CD4-positive, alpha-beta T cell treated with Interleukin-1 beta for 1 hour (primary cell): Measurements from ENCODE around the gene PCDHA5.
"Not testable (repeated sequence)": the region's sequence is repeated elsewhere in the genome, so short reads cannot be mapped to it uniquely, and the experiment has no call there.

Experiments used
- DNase-seq, 2 donors: peaks; one replicate each; pipeline ENCODE4 v3.0.0-alpha.2; 2020 to 2022

The PCDHA5 gene

DNA sequence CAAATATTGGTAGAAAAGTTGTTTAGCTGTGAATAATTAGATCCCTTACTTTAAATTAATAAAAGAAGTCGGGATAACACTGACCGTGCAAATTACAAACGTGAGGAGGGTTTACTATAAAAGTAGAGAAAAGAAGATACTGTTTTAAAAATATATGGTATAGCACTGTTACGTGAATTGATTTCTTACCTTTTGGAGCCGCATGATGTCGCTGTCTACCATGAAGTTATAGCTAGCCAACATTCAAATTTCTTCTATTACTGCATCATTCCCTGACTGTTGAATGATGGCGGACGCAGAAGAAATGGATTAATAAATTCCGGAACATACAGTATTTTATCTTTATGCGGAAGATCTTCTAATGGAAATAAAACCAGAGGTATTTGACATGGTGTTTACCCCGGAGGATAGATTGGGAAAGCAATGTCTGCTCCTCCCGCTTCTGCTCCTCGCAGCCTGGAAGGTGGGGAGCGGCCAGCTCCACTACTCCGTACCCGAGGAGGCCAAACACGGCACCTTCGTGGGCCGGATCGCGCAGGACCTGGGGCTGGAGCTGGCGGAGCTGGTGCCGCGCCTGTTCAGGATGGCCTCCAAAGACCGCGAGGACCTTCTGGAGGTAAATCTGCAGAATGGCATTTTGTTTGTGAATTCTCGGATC is 6.4 kb downstream of the PCDHA5 start, which contains the start of gene PCDHA6:
Gene PCDHA6, plus strand, starts transcription at position 257 of the 658 bp plus-strand sequence. Its CDS starts 132 bp downstream, at position 389.
- no peak for DNase-seq

- no peak for DNase-seq
Observed at GRCh38 chr5:140828362-140828737, 6.9 kb downstream of the PCDHA5 start.

- not testable (repeated sequence) for DNase-seq
Observed at GRCh38 chr5:140829511-140830501, 8.4 kb downstream of the PCDHA5 start.

DNA sequence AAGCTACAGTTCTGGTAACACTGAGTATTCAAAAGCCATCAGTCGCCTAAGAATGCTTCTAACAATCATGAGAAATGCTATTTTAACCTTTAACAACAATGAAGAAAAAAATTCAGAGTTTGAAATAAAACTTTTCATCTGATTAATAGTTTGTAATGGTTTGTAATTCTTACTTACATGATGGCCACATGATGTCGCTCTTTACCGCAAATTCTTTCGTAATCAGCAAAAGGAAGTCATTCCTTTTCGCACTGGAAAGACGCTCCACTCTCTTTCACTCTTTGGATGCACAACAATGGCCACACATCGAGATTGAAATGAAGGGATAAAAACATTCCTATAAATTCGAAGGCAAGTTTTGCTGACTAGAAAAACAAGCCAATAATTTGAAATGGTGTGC is 12.6 kb downstream of the PCDHA5 start, which contains the start of gene PCDHA7:
Gene PCDHA7, plus strand, starts transcription at position 277 of the 400 bp plus-strand sequence. Its CDS starts 115 bp downstream, at position 392.
- DNase-seq = no peak

GRCh38 chr5:140834439-140835008 is 13.1 kb downstream of the PCDHA5 start:
- not testable (repeated sequence) for DNase-seq

GRCh38 chr5:140835622-140836510 is 14.5 kb downstream of the PCDHA5 start:
- DNase-seq = no peak

DNA sequence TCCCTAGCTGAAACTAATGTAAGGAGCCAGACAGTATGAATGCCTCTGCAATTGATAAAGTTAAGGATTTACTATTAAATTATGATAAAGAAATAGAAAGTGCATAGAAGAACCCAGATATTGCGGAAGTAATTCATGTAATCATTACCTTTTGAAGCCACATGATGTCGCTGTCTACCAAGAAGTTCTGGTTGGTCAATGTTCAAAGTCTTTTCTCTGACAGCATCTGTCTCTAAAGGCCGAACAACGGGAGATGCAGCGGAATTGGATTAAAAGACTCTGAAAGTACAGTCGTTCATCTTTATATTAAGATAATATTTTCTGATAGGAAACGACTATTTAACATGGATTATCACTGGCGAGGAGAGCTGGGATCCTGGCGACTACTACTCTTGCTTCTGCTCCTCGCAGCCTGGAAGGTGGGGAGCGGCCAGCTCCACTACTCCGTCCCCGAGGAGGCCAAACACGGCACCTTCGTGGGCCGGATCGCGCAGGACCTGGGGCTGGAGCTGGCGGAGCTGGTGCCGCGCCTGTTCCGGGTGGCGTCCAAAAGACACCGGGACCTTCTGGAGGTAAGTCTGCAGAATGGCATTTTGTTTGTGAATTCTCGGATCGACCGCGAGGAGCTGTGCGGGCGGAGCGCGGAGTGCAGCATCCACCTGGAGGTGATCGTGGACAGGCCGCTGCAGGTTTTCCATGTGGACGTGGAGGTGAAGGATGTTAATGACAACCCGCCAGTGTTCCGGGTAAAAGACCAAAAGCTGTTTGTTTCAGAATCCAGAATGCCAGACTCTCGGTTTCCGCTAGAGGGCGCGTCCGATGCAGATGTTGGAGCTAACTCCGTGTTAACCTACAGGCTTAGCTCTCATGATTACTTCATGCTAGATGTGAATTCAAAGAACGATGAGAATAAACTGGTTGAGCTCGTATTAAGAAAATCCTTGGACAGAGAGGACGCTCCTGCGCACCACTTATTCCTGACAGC is 19.9 kb downstream of the PCDHA5 start, which contains the start of gene PCDHA8:
Gene PCDHA8, plus strand, starts transcription at position 210 of the 985 bp plus-strand sequence. Its CDS starts 135 bp downstream, at position 345.
- DNase-seq = no peak

DNA sequence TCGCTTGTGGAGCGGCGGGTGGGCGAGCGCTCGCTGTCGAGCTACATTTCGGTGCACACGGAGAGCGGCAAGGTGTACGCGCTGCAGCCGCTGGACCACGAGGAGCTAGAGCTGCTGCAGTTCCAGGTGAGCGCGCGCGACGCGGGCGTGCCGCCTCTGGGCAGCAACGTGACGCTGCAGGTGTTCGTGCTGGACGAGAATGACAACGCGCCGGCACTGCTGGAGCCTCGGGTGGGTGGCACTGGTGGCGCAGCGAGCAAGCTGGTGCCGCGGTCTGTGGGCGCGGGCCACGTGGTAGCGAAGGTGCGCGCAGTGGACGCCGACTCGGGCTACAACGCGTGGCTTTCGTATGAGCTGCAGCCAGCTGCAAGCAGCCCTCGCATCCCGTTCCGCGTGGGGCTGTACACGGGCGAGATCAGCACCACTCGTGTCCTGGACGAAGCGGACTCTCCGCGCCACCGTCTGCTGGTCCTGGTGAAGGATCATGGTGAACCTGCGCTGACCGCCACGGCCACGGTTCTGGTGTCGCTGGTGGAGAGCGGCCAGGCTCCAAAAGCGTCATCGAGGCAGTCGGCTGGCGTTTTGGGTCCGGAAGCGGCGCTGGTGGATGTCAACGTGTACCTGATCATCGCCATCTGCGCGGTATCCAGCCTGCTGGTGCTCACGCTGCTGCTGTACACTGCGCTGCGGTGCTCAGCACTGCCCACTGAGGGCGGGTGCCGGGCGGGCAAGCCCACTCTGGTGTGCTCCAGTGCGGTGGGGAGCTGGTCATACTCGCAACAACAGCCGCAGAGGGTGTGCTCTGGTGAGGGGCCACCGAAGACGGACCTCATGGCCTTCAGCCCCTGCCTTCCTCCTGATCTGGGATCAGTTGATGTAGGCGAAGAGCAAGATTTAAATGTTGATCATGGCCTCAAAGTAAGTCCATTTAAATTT is 21.7 kb downstream of the PCDHA5 start:
- no peak for DNase-seq

DNA sequence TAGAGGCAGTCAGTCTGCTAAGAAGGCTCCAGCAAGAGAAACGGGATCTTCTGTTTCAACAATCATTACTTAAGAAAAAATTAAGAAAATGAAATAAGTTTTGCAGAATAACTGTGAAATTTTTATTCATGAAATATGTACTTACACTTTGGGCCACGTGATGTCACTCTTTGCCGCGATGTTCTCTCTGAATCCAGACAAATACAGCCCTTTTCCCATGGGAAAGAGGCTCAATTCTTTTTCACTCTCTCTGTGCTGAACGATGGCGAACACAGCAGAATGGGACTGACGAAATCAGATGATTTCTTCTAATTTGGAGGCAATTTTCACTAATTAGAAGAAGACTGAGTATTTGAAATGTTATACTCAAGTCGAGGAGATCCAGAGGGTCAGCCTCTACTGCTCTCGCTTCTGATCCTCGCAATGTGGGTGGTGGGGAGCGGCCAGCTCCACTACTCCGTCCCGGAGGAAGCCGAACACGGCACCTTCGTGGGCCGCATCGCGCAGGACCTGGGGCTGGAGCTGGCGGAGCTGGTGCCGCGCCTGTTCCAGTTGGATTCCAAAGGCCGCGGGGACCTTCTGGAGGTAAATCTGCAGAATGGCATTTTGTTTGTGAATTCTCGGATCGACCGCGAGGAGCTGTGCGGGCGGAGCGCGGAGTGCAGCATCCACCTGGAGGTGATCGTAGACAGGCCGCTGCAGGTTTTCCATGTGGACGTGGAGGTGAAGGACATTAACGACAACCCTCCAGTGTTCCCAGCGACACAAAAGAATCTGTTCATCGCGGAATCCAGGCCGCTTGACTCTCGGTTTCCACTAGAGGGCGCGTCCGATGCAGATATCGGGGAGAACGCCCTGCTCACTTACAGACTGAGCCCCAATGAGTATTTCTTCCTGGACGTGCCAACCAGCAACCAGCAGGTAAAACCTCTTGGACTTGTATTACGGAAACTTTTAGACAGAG is 27.0 kb downstream of the PCDHA5 start, which contains the start of gene PCDHA9:
Gene PCDHA9, plus strand, starts transcription at position 244 of the 964 bp plus-strand sequence. Its CDS starts 114 bp downstream, at position 358.
- not testable (repeated sequence) for DNase-seq

GRCh38 chr5:140849831-140850634 is 28.6 kb downstream of the PCDHA5 start:
- DNase-seq = not testable (repeated sequence)

- no peak for DNase-seq
Observed at GRCh38 chr5:140855772-140856674, 34.6 kb downstream of the PCDHA5 start, which contains the start of gene PCDHA10. Gene PCDHA10 (plus strand): TSS chr5:140855897. CDS start chr5:140856049, 152 bp downstream.

DNA sequence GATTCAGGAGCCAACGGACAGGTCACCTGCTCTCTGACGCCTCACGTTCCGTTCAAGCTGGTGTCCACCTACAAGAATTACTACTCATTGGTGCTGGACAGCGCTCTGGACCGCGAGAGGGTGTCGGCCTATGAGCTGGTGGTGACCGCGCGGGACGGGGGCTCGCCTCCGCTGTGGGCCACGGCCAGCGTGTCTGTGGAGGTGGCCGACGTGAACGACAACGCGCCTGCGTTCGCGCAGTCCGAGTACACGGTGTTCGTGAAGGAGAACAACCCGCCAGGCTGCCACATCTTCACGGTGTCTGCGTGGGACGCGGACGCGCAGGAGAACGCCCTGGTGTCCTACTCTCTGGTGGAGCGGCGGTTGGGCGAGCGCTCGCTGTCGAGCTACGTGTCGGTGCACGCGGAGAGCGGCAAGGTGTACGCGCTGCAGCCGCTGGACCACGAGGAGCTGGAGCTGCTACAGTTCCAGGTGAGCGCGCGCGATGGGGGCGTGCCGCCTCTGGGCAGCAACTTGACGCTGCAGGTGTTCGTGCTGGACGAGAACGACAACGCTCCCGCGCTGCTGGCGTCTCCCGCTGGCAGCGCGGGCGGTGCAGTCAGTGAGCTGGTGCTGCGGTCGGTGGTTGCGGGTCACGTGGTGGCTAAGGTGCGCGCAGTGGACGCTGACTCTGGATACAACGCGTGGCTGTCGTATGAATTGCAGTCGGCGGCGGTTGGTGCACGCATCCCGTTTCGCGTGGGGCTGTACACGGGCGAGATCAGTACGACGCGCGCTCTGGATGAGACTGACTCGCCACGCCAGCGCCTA is 36.0 kb downstream of the PCDHA5 start:
- DNase-seq = no peak

DNA sequence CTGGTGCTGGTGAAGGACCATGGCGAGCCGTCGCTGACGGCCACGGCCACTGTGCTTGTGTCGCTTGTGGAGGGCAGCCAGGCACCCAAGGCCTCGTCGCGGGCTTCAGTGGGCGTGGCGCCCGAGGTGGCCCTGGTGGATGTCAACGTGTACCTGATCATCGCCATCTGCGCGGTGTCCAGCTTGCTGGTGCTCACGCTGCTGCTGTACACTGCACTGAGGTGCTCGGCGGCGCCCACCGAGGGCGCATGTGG is 36.5 kb downstream of the PCDHA5 start:
- no peak for DNase-seq

- DNase-seq = no peak
Observed at GRCh38 chr5:140862441-140863295, 41.3 kb downstream of the PCDHA5 start.
